Activated T-helper 9 cell treated with anti-CD3 and anti-CD28 coated beads, Interleukin-2, amount 50 U/mL, for 16 hours (primary cell): Measurements from ENCODE around the gene JADE3.

Experiments
- DNase-seq: peaks from one replicate; pipeline ENCODE4 v3.0.0-alpha.2; 2020; ENCODE audit warnings: low read depth

The JADE3 gene

DNA sequence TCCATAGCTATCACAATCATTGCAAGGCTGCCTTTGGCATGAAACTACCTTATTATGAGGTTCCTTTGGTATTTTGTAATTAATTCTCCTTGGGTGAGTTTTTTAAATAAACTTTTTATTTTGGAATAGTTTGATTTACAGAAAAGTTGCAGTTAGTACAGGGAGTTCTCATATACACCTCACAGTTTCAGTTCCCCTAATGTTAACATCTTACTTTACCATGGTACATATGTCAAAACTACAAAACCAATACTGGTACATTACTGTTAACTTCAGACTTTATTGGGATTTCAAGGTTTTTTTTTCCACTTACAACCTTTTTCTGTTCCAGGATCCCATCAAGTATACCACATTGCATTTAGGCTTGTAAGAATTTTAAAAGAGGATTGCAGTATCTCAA, 114.0 kb downstream of the JADE3 start:
- DNase-seq = no peak

DNA sequence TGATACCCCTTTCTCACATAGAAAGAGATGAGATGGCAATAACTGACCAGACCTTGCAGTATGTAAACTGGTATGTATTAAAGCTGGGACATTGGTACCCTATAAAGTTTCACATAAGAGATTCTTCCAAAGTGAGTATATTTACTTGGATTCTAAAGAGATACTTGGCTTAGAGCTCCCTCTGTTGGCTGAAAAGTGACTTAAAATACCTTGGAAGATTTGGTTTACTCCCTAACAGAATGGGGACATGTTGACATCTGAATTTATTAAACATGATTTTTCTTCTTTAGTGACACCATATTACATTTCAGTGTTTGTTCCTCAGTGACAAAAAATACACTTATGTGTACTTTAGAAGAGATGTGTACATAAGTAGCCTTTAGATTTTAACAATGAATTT, 118.1 kb downstream of the JADE3 start:
- no peak for DNase-seq

DNA sequence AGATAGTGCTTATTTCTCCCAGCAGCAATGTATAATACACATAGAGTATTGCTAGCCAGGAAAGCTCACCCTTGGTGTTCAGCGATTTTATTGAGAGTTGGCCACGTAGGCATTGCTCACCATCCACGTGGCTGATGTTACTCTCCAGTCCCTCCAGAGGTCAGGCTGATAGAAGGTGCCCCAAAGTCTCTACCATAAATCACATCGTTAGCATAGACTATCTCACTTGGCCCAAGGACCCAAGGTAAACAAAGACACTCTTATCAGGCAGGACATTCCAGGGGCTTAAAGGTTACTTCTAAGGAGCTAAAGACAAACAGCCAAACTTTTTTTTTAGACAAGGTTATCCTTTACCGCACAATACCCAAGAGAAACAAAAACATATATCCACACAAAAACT, 135.8 kb downstream of the JADE3 start:
- no peak for DNase-seq

DNA sequence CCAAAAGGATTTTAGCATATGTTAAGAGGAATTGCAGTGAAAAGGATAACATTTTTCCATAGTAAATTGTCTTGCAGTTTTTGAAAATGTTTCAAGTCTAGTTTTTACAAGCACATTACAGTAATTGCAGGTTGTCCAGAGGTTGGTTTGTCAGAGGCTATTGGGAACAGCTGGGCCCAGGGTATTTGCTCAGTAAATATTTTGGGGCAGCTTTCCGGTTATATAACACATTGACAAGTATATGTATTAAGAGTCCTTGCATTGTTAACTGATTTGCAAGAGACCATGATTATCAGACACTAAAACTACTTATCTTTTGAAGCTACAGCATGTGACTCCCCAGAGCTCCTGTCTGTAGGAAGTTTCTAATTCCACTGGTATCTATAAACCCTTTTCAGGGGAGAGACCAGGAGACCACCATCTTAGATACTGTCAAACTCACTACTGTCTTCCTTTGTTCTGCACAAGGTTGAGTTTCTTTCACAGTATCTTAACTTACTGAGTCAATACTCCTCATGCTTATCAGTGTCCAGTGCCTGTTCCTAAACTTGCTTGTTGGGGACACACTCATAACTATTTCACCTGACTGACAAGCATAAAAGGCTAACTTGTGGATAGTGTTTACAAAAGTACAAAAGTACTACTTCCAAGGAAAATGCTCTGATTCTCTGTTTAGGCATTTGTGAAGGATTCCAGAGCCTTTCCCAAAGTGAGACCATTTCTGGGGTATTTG, 147.1 kb downstream of the JADE3 start:
- DNase-seq = no peak

DNA sequence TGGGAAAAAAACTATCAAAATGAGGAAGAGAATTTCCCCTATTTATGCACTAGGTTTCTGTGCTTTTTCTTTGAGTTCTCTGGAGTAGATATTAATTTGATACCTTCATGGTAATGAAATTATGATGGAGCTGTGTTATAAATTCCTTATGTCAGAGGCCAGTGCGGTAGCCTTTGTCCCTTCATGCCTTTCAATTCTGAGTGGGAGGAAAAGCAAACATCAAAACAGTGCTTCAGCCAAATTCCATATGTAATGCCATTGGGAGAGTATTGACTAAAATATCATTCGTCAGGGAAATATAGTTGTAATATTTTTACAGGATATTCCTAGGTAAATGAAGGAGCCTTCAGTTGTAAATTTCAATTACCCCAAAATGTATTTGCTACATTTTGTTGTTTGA, 148.5 kb downstream of the JADE3 start:
- DNase-seq = no peak

DNA sequence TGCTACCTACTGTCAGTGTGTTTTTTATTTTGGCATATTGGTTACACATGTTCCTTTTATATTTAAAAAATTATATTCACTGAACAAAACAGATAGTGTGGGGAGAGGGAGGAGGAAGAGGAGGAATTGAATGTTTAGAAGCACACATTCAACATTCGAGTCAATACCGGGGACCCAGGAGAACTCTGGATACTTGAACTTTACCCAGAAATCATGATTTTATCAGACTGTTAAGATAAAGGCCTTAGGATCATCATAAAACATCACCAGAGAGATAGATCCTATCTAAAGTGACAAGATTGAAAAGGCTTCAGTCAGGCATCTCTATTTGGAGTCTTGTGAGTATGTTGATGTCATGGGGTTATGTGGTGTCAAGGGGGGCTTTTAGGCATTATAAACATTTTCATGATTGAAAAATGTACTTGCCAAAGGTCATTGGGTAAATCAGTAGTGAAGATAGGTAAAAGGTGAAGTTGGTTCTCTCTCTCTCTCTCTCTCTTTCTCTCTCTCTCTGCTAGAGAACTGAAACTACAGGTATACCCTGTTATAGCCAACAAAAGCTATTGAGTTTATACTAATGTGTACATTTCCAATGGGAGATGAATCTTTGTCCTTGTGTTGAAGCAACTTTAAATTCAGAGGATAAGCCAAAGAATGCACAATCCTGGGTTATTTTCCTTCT, 149.2 kb downstream of the JADE3 start:
- DNase-seq = no peak

DNA sequence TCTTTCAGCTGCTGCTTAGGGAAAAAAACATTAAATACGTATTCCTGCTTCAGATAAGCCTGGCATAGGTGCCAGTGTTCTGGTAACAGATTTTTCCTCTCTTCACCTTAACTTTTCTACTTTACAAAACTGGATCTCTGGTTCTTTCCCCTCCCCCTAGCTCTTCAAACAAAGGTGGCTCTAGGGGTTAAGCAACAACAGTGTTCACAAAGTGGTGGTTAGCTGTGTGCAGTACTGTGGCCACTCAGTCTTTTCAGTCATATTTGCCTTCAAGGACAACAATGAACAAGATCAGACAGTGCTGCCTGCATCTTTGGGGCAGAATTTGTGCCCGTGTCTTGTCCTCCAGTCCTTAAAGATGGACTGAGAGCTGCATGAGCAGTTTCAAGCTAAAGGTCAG, 151.0 kb downstream of the JADE3 start:
- no peak for DNase-seq

DNA sequence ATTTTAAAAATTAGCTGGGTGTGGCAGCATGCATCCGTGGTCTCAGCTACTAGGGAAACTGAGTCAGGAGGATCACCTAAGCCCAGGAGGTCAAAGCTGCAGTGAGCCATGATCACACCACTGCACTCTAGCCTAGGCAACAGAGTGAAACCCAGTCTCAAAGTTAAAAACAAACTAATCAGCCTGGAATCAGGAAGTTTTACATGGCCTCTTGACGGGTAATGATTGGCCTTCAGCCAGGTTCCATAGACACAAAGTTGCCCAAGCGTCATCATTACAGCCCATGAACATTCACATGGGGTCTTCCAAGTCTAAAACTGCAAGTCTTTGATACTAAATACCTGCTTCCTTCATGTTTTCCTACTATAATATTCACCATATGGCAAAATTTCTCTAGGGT, 156.0 kb downstream of the JADE3 start:
- no peak for DNase-seq

DNA sequence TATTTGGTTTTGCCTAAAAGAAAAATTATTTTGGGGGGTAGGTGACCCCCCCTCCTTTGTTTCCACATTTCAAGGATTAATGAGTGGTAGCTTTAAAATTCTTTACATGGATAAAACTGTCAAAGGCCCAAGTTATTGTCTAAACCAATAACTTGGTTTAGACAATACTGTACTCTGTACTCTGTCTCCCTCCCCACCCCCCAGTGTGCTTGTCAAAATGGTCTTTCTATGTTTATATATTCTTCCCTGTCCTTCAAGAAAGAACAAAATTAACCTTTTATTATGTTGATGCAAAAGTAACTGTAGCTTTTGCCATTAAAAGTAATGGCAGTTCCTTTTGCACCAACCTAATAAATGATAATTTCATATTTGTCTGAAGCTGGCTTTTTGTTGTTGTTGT, 156.5 kb downstream of the JADE3 start:
- DNase-seq = no peak

DNA sequence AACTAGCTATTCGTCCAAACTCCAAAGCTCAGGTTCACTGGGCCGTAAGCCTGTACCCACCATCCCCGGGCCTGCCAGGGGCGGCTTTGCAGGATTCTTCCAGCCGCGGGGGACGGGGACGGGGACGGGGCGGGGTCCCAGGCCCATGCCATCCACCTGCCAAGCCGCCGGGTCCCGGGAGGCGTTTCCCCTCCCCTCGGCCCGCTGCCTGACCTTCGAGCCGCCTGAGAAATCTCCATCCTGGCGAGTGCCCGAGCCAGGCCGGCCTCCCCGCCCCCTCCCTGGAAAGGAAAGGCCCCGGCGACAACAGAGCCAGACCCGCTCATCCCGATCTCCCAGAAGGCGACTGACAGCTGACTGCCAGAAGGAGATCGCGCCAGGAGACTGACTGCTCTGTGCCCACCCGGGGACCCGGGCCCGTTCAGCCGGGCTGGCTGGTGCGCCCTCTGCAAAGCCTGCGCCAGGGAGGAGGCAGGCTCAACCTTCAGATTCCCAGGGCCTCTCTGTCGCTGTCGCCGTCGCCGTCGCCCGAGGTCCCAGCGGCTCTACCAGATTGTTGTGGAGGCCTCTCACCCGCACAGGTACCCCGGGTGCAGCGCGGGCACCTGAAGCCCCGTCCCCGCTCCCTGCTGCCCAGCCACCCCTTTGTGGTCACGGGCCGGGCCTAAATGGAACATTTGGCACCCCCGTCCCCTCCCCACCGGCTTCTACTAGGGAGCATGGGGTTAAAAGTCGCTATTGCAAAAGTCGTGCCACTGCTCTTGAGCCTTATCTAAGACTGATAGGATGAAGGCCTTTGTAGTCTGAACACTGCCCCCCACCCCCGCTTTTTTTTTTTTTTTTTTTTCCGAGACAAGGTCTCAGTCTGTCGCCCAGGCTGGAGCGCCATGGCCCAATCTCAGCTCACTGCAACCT, 166.2 kb downstream of the JADE3 start, which contains the start of gene RGN:
Gene RGN (plus strand): TSS at position 315 of the 915 bp plus-strand sequence. CDS start 2,702 bp downstream, outside the sequence.
- no peak for DNase-seq

DNA sequence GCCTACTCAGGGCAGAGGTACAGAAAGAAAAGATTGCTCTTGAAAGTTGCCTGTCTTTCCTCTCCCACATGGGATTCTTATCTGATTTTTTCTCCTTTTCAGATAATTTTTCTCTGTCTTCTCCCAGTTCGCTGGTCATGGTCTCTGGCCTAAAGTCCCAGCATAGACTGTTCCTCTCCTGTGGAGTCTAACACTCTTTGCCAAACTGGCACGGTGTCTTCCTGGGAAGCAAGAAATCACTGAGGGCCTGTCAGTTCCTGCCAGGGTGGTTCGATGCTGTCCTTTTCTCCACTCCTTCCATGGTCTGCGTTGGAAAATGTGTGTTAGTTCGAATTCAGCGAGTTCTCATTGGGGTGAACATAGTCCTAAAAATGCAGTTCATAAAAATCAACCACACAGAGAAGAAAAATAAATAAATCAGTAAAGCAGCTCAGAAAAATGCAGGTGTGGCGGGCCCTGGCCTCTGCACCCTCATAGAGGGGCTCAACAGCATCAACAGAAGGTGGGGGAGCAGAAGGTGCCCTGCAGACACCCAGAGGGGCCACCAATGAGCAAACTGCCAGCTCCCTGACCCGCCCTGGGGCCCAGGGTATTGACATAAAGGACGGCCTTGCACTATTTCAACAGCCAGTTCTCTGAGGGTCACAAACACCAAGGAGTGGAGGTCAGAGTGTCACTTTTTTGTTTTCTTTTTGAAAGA, 168.1 kb downstream of the JADE3 start:
- DNase-seq = no peak

DNA sequence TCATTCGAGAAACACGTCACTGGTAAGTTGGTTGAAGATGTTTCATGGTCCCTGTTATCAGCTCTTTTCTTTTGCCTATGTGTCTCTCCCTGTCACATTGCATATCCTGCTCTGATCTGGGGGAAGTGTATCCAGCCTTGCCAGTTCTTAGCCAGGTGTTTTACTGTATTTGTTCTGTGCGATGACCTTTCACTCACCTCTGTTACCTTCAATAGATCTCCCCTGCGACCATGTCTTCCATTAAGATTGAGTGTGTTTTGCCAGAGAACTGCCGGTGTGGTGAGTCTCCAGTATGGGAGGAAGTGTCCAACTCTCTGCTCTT, 168.7 kb downstream of the JADE3 start:
- DNase-seq = no peak

DNA sequence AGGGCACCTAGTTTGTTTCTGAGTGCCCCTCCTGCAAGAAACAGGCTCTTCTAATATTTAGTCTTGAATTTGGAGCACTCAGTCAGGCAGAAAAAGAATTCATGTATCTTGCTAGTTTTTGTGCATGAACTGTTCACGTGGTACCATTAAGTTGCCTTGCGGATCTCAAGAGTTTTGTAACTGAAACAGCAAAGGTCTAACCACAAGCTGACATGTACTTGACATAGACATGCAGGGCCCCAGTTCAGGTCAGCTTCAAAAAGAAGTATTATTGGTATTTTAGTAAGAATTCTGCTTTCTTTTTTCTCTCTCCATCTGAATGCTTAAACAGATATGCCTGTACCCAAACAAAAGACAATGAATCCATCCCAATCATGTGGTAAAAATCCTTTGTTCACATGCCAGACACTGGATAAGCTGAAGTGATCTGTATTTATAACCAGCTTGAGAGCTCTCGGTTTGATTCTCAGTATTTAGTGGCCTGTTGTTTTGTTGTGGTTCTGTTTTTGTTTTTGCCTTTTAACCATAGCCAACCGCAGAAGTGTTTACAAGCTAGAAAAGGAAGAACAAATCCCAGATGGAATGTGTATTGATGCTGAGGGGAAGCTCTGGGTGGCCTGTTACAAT, 179.0 kb downstream of the JADE3 start:
- no peak for DNase-seq

DNA sequence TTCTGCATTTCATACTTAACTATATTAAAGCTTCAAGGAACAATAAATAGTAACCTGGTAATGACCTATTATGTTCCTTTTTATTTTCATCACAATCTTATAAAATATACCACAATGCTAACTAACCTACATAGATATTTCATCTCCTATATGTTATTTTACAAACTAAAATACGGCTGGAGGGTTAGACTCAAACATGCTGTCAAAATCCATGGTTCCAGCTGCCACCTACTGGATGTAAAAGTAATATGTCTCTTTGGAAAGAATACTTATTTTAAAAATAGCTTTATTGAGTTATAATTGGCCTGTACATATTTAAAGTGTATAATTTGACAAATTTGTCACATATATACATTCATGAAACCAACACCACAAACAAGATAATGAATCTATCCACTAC, 181.0 kb downstream of the JADE3 start:
- no peak for DNase-seq

DNA sequence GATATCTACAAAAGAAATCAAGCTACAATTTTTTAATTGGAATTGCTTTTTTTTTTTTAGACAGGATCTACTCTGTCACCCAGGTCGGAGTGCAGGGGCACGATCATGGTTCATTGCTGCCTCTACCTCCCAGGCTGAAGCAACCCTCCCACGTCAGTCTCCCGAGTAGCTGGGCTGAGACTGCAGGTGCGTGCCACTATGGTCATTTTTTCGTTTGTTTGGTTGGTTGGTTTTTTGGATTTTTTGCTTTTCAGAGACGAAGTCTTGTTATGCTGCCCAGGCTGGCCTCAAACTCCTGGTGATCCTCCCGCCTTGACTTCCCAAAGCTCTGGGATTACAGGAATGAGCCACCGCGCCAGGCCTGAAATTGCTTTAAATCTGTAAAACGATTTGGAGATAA, 181.6 kb downstream of the JADE3 start:
- no peak for DNase-seq

DNA sequence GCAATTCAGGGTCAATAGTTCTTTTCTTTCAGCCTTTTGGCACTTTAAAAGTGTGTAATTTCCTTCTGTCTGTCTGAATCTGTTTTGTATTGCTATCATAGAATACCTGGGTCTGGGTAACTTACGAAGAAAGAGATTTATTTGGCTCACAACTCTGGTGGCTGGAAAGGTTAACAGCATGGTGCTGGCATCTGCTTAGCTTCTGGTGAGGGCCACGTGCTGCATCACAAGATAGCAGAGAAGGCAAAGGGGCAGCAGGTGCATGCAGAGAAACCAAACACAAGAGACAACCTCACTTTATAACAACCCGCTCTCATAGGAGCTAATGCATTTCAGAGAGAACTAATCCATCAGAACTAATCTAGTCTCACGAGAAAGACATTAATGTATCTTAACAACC, 184.8 kb downstream of the JADE3 start:
- DNase-seq = no peak

DNA sequence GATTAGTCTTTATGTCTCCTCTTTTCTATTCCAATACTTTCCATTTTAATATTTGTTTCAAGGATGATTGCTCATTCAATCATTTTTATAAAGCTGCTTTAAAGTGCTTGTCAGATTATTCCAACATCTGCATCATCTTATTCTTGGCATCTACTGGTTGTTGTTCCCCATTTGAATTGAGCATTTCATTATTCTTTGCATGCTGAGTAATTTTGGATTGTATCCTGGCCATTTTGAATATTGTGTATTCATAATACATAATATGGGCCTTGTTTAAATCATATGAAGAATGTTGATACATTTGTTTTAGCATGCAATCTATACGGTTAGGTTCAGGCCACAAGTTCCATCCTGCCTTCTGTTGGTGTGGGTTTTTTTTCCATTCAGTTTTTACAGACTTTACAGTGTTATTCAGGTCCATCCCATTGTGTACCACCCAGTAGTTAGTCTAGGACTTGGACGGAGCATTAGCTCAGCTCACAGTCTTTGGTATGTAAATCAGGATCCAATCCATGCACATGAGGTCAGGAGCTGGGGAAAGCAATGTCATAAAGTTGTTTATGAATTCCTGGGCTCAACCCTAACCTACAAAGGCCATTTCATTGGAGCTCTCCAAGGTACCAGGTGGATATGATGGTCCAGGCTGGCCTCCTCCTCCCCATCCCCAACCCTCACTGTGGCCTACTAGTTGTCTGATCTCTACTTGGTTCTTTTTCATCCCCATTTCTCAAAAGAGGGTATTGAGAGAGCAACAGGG, 186.3 kb downstream of the JADE3 start:
- no peak for DNase-seq

DNA sequence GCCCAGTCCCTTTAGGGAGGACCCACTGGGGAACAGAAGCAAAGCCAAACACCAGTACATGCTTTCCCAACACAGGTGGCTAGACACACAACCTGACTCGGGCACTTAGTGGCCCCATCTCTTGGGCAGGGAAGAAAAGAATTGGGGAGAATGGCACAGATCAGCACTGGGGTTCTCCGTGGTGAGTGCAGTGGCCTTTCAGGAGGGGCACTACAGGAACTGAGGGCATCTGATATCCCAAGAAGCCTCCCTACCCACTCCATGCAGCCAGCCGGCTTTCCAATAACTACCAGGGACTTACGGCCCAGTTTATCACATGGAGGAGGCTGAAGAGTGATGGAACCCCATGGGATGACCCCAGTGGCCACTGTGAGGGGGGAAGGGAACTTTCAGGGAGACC, 189.0 kb downstream of the JADE3 start:
- no peak for DNase-seq
